NCI-H1092 (cell line): ENCODE measurements around the gene PSORS1C1.
"Not testable (repeated sequence)": the region's sequence is repeated elsewhere in the genome, so short reads cannot be mapped to it uniquely, and the experiment has no call there.

Experiments used
- DNase-seq: peaks from one replicate; lab custom pipeline; 2025; lab: John Stamatoyannopoulos, UW

The PSORS1C1 gene

GRCh38 chr6:31158863-31159855, 44.6 kb downstream of the PSORS1C1 start:
- no peak for DNase-seq

DNA sequence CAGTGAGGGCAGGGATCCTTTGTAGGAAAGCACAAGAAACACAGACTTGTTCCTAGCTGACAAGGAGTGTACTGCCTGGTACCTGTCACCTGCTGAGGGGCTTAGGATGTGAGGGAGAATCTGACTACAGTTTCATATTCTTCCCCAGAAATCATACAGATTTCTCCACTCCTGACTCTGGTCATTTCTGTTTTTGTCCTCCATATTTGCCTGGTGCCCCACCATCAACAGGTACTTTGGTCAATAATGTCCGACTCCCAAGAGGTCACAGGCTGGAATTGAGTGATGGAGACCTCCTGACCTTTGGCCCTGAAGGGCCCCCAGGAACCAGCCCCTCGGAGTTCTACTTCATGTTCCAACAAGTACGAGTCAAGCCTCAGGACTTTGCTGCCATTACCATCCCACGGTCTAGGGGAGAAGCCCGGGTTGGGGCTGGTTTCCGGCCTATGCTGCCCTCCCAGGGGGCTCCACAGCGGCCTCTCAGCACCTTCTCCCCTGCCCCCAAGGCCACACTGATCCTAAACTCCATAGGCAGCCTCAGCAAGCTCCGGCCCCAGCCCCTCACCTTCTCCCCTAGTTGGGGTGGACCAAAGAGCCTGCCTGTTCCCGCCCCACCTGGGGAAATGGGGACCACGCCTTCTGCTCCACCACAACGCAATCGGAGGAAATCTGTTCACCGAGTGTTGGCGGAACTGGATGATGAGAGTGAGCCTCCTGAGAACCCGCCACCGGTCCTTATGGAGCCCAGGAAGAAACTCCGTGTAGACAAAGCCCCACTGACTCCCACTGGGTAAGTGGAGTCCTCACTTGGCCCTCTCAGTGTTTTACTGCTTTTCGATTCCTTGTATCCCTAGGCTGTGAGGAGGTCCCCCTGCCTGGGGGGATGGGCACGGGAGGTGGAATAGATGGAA, 46.9 kb downstream of the PSORS1C1 start:
- DNase-seq, result no peak

DNA sequence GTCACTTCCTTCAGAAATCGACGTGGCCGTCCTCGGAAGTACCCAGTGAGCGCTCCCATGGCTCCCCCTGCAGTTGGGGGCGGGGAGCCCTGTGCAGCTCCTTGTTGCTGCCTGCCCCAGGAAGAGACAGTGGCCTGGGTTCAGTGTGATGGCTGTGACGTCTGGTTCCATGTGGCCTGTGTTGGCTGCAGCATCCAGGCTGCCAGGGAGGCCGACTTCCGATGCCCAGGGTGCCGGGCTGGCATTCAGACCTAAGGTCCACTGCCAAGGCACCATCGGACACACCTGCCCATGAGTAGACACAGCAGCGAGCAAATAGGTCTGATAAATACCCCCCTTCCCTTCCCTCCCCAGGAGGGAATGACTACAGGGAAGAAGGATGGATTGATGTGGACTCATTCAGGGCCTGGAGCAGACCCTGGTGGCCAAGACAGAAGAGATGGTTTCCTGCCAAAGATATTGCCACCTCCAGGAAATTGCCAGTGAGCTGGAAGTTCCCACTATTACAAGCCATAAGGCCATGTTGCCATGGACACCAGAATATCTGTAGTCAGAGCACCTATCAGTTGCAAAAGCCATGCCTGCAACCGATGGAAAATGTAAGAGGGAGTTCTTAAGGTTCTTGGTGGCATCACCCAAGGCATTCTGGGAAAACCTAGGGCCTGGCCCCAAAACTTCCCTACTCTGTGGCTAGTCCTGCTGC, 48.0 kb downstream of the PSORS1C1 start:
- no peak for DNase-seq

GRCh38 chr6:31163922-31164321, 49.3 kb downstream of the PSORS1C1 start:
- DNase-seq, result no peak

DNA sequence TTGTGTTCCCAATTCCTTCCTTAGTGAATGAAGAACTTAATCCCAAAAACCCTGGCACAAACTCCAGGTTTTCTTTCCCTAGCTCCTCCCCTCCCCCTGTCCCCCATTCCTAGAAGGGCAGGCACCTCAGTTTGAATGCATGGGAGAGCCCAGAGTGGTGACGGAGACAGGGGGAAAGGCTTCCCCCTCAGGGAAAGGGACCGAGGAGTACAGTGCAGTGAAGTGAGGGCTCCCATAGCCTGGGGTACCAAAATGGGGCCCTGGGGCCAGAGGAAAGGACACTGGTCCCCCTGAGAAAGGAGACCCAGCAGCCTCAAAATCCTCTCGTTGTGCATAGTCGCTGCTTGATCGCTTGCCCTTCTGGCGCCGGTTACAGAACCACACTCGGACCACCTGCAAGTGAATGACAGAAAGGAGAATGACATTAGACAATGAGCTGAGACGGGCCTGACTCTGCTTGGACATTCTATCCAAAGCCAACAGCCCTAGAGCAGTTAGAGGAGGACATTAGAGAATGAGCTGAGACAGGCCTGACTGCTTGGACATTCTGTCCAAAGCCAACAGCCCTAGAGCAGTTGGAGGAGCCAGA, 50.0 kb downstream of the PSORS1C1 start:
- DNase-seq, result not testable (repeated sequence)

DNA sequence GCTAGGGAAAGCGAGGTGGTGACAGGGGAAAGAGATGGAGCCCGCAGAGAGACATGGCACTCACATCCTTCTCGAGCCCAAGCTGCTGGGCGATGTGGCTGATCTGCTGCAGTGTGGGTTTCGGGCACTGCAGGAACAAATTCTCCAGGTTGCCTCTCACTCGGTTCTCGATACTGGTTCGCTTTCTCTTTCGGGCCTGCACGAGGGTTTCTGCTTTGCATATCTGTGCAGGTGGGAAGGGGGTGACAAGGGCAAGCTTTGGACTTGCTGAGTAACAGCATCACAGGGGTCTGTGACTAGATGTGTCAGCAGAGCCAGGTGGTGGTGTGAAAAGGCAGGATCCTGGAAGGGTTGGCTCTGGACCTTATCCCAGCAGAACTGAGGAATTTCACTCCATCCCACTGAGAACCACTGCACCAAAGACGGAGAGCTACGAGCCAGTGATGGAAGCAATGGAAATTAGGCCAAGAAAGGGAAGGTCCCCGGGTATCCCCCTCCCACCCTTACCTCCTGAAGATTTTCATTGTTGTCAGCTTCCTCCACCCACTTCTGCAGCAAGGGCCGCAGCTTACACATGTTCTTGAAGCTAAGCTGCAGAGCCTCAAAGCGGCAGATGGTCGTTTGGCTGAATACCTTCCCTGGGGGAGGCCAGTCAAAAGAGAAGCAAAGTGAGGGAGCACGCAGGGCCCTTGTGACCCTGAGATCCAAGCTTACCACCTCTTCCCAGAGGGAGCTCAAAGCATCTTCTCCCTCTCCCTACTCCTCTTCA, 50.6 kb downstream of the PSORS1C1 start:
- DNase-seq, result not testable (repeated sequence)

DNA sequence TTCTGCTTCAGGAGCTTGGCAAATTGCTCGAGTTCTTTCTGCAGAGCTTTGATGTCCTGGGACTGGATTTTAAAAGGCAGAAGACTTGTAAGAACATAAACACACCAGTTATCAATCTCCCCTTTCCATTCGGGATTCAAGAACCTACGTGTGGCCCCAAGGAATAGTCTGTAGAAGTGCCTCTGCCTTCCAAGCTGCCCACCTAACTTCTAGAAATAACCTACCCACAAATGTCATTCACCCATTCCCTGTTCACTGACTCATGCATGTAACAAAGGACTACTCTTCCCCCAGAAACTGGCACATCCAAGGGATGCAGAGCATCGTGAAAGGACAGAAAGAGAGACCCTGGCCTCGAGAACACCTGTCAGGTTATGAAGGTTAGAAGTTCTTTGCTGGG, 51.4 kb downstream of the PSORS1C1 start:
- no peak for DNase-seq

- no peak for DNase-seq
Observed at GRCh38 chr6:31168606-31169005, 54.0 kb downstream of the PSORS1C1 start.

GRCh38 chr6:31169123-31169857, 54.7 kb downstream of the PSORS1C1 start:
- DNase-seq, result no peak

DNA sequence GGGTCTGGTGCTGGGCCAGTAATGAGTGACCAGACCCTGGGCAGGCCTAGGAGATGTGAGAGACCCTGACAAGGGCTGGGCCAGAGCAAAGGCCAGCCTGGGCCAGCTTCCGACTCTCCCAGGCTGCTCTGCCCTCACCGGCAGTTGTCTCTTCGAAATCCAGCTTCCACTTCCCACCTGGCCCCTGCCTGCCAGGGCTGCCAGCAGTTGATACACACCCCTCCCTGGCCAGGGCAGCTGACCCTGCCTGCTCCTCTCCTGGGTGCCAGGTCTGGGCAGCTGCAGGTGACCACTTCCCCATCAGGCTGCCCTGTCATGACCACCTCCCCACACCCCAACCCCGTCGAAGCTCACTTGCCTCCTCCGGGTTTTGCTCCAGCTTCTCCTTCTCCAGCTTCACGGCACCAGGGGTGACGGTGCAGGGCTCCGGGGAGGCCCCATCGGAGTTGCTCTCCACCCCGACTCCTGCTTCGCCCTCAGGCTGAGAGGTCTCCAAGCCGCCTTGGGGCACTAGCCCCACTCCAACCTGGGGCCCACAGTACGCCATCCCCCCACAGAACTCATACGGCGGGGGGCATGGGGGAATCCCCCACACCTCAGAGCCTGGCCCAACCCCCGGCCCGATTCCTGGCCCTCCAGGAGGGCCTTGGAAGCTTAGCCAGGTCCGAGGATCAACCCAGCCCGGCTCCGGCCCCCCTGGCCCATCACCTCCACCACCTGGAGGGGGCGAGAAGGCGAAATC, 55.4 kb downstream of the PSORS1C1 start:
- not testable (repeated sequence) for DNase-seq

GRCh38 chr6:31170600-31170881, 55.9 kb downstream of the PSORS1C1 start, which contains the start of gene POU5F1:
TSS of gene POU5F1 (minus strand) at chr6:31170682. CDS start at chr6:31170620, 62 bp downstream.
- no peak for DNase-seq

DNA sequence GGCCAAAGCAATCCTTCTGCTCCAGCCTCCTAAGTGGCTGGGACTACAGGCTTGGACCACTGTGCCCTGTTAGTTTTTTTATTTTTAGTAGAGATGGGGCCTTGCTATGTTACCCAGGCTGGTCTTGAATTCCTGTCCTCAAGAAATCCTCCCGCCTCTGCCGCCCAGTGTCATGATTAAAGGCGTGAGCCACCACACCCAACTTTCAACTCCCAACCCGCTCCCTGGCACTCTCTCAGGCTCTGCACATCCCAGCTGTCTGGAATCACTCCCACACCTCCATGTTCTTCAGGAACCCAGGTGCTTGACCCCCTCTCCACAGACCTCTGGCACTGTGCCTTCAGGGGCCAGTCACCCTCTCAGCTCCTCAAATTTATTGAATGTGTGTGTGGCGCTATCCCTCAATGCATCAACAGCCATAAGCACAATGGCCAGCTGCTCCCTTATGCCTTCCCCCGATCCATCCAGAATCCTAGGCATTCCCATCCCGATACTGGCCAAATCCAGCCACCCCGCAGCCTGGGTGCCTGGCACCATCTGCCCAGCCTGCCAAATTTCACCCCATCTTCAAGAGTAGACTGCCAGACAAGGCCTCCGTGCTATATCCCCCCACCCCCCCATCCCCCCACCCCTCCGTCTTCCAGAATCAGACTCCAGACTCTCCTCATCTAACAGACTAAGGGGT, 56.5 kb downstream of the PSORS1C1 start:
- DNase-seq, result no peak

DNA sequence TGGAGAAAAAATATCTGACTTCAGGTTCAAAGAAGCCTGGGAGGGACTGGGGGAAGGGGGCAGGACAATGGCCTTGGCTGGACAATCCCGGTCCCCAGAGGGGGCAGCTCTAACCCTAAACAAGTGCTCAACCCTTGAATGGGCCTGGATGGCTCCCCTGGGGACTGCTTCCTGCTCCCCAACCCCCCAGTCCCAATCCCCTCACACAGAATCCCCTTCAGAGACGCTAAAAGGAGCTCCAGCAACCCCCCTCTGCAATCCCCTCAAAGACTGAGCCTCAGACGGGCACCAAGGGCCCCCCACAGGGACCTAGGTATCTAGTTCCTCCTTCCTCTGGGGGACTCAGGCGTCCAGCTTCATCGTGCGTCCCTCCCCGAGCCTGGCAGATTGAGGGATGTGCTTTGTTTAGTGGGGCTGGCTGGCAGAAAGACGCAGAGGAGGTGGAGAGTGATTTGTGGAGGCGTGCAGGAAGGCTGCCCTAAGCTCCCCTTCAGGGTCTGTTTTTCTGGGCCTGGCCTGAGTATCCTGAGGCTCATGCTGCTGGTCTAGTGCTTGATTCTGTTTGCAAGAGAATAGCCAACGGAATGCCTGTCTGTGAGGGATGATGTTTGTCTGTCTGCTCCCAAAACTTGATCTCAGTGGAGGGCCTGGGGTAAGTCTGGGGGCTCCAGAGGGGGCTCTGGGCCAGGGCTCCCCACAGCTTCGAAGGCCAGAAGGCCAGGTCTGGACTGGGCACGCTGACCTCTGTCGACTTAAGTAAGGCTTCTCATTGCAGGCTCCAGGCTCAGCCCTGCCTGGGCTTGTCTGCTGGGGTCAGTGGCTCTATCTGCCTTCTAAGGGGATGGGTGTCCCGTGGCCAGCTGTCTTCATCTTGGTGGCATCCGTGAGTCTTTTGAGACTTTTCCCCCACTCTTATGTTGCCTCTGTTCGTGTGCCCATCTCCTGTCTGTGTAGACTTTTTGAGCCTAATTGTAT, 57.6 kb downstream of the PSORS1C1 start:
- no peak for DNase-seq

- no peak for DNase-seq
Observed at GRCh38 chr6:31172973-31173384, 58.4 kb downstream of the PSORS1C1 start.

DNA sequence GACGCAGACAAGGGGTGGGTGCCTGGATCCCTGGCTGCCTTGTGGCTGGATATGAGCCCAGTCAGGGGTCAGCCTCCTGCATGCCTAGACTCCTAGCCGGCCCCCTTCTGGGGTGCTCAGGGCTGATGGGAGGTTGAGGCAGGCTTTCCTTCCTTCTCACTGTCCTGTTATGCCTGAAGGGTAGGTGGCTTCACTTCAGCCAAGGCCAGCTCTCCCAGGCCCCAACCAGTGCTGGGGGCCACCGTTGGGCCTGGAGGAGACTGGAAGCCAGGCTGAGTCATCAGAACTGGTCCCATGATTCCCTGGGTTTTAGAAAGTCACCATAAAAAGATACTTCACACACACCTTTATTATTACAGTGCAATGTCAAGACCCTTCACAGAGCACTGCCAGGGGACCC, 58.8 kb downstream of the PSORS1C1 start:
- DNase-seq, result no peak

- DNase-seq, result no peak
Observed at GRCh38 chr6:31174378-31174777, 59.8 kb downstream of the PSORS1C1 start.

- DNase-seq, result no peak
Observed at GRCh38 chr6:31175971-31176370, 61.4 kb downstream of the PSORS1C1 start.
